HS-27A (cell line): ENCODE data around the gene PPAT.
A peak's percentile ranks its signal among the peaks of the same experiment; 100 is the strongest.

Experiments
- DNase-seq: peaks from one replicate; pipeline ENCODE4 v3.0.0-alpha.2; 2012; ENCODE audit warnings: low read depth, missing footprints

The PPAT gene

DNA sequence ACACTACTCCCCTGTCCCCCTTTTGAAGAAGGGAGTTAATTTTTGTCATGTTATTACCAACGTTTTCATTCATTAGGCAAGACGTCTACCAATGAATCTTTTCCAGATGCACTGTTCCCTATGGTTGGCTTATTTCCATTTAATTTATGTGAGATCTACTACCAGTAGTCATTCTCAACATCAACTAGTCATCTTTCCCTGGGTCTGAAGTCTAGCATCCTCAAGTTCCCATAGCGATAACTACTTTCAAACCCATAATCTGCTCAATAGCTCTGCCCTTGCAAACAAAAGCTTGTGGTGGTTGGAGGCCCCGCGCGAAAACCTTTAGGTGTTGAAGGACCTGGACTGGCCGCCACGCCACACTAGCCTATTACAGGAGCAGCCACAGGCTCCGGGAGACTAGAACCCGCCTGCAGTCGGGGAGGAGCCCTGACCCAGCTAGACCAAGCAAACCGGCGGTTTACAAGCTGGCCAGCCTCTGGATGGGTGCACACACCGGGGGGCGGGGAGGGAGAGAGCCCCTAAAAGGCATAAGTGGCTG, 746 bp downstream of the PPAT start:
- DNase-seq, result no peak

DNA sequence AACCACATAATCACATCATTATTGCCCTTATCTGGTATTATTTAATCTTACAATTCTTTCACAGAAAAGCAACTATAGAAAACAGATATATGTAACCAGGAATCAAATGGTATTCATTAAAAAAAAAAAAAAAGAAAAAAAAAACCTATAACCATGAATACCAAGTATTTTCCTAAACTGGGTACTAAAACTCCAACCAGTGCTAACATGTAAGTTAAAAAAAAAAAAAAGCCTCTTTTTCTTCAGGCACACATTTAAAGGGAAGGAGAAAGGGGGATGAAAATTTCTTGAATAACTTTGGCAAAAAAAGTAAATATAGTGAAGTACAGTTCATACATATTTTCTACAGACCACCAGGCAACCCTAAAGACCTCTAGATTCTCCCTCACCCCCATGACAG, 2.1 kb downstream of the PPAT start:
- DNase-seq, result no peak

DNA sequence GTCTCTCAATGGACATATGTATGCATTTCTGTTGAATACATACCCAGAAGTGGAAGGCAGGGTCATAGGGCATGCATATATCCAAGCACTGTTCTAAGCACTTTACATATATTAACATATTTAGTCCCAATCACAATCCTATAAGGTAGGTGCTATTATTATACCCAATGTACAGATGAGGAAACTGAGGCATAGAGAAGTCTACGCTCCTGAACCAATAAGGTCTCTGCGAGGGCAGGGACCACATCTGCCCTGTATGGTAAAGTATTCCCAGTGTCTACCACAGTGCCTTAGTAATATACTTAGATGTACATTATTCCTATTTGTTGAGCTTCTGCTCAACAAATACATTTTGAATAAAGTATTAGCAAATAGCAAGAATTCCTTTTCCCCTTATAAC, 5.2 kb downstream of the PPAT start:
- DNase-seq, result no peak

DNA sequence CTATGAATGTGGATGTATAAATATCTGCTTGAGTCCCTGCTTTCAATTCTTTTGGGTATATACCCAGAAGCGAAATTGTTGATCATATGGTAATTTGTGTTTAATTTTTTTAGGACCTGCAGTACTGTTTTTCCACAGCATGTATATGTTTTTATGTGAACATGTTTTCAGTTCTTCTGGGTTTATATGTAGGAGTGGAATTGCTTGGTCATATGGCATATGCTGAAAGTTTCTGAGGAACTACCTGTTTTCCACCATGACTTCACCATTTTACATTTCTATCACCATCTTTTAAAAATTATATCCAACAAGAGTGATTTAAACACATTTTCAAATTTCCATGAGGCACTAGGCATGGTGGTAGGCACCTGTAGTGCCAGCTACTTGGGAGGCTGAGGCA, 8.2 kb downstream of the PPAT start:
- no peak for DNase-seq

DNA sequence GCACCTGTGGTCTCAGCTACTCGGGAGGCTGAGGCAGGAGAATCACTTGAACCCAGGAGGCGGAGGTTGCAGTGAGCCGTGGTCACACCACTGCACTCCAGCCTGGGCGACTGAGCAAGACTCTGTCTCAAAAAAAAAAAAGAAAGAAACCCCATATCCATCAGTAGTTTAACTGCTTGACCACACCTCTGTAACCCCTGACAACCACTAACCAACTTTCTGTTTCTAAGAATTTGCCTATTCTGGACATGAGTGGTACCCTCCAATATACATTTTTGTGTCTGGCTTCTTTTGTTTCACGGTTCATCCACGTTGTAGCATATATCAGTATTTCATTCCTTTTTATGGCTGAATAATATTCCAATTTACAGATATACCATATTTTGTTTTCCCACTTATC, 9.1 kb downstream of the PPAT start:
- no peak for DNase-seq

DNA sequence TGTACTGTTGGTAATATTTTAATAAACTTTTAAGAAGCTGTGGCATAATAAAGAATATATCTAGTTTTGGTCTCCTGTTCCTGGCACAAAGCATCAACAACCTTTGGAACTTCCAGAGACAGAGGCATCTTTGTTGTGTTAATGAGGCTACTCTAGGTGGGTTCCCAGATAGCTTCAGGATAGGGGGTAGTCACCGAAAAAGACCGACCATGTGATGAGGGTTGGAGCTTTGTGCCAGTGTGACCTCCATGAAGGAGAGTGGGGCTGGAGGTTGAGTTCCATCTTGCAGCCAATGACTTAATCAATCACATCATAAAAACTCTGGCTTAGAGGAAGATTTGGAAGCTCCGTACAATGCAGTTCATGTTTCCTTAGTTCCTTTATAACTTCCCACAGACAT, 9.9 kb downstream of the PPAT start:
- DNase-seq, result no peak

DNA sequence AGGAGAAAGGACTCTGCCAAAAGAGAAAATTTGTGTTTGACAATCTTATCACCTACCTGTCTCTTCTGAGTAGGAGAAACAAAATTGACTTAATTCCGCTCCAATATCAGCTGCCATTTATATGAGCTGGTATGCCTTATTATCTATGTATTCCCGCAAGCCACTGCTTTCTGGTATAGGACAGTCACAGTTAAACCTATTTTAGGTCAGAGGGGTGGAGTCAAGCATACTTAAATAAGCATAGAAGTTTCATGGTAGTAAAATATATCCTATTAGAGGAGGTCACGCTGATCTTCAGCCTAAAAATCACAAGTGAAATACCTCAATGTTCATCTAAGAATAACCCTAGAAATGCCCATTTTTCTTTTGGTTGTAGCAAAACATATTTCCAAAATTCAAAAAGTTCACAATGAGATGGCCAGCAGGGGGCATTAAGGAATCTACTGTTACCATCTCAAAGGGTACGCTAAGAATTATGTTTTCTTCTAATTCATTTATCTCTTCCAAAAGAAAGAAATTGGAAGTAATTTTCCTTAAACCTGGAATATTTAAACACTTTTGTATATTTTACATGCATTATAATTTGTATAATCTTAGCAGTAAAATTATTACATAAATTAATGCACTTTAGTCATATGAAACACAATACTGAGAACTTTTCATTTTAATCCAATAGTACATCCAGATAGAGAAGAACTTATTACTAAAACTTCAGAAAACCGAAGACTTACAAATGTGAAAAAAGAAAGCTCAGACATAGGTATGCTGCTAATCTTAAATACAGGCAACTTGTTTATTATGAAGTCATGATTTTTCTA, 10.5 kb downstream of the PPAT start:
- no peak for DNase-seq

DNA sequence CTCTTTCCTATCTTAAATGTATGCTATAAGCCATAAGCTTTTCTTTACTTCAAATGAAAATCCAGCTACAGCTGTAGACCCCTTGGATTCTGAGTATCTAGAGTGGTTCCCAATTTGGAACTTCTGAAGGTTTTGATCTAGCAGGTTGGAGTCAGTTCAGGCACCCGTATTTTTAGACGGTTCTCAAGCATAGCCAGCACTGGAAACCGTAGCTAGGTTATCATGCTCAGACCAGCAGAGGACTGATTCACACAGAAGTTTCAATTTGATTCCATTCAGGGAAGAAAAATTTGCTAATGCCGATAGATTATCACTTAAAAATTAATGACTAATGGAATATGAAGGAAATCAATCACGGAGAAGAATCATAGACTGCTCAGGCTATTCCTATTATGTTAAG, 11.2 kb downstream of the PPAT start:
- DNase-seq, result no peak

DNA sequence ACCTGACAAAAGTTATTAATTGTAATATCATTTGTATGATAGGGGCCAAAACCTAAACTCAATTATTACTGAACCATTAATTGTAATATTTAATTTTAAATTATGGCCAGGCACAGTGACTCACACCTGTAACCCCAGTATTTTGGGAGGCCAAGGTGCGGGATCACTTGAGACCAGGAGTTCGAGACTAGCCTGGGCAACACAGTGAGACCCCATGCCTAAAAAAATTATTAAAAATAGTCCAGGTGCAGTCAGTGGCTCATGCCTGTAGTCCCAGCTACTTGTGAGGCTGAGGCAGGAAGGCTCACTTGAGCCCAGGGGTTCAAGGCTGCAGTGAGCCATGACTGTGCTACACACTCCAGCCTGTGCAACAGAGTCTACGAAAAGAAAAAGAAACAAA, 18.0 kb downstream of the PPAT start:
- DNase-seq, result no peak

DNA sequence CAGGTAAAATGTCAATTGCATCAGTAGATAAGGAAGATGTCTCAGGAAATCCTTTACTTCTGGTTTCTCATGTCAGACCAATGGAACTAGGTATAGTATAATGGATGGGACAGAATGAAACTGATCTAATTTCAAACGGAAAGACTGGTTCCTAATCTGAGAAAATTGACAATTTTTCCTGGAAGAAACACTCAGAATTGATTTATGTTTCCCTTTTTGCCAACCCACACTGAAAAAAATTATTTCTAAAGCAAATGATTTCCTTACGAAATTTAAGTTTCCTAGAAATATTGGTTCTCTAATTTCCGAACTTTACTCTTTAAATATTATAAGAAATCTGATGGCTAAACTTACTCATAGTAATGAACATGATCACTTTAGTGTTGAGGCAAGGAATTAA, 19.1 kb downstream of the PPAT start:
- no peak for DNase-seq

DNA sequence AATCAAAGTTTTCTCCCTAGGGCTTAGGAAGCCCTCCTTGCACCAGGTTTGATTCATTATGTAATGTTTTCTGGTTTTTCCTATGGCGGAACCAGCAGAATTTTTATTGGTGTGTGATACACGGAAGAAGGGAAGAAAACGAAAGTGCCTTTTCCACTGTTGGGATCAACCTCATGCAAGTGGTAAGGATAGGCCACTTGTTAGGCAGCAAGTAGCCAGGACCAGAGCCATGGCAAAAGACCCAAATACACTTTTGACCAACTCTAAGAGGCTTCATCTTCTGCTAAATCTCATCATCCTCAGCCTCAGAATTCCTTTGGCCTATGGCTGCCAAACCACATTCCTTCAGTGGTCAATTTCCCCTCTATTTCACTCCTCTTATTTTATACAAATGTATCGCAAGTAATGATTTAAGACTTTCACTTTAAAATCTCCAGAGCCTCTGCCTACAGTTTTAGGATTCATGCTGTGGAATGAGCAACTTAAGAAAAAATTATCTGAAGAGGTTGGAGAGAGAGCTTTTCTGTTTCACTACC, 21.2 kb downstream of the PPAT start:
- no peak for DNase-seq

DNA sequence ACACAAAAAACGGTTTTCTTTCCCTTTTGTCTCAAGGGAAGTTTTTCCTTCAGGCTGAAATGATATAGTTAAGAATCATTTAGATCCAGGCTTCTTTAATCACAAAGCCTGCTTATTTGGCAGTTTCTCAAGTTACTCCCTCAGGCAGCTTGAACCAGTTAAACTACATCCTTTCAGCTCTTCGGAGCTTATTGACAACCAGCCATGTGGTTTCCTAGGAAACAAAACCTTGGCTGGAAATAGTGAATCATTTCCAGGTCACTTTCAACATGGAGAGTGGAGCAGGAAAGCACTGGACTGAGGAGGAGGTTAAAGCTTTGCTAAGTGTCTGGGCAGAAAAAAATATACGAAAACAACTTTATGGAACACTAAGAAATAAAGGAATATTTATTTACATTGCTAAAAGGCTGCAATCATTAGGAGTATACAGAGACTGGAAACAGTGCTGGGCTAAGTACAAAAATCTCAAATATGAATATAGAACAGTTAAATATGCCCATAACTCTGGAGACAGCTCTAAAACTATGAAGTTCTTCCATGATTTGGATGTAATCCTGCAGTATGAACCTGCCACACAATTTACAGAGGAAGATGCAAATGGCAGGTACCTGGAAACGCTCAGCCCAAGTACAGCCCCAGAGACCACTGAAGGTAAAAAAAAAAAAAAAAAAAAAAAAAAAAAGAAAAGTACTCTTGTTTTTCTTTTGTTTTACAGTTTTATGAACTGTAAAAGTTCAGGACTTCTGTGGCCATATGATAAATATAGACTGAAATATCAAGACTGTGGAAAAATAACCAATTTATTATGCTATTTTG, 25.0 kb downstream of the PPAT start:
- DNase-seq, result peak; percentile 50

DNA sequence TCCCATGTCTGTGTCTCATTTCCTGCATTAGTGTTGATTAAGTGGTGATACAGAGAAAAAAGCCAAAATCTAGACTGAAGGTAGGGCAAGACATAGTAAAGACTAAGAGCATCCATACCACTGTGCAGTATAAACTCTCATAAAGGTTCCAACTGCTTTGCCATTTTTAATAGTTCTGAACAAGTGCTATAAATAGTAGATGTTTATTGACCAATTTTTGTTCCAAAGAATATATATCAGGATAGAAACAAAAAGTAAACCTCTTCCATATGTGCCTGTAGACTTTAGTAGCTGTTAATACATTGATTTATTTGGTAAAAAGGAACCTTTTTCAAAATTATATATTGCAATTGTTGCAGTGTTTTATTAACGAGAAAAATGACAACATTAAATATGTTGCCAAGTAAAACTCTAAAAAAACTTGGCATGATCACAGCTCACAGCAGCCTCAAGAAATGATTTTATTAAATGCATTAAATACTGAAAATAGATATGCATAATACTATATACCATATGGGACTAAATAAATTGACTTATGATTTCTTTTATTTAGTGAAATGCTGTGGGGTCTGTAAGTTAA, 25.8 kb downstream of the PPAT start:
- no peak for DNase-seq

DNA sequence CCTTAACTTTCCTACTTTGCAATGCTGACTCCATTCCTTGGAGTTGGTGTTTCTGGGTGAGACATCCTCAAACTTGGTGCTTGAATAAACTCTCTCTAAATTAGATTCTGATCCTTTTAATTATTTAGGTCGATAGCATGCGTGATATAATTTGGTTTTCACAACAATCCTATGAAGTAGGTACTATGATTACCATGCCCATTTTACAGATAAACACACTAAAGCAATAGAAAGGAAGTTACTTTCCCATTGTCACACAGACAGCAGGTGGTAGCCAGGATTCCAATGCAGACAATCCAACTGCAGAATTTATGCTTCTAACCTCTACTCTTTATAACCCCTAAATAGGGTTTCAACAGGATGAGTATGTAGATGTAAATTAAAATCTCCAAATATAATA, 26.4 kb downstream of the PPAT start:
- no peak for DNase-seq

DNA sequence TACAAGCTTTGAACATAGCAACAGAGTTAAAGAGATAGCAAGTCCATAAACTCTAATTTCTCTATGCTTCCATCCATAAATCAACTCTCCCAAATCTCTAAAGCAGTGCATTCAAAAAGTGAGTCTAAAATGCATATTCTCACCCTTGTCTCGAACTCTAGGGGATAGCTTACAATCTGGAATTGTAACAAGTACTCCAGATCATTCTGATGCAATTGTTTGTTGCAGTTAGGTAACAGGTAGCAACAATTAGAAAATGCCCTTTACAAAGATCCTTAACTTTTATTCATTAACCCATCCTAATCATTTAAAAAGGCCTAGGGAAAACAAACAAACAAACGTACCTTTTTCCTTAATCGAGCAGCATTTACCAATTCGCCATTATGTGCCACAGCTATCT, 29.3 kb downstream of the PPAT start:
- no peak for DNase-seq

DNA sequence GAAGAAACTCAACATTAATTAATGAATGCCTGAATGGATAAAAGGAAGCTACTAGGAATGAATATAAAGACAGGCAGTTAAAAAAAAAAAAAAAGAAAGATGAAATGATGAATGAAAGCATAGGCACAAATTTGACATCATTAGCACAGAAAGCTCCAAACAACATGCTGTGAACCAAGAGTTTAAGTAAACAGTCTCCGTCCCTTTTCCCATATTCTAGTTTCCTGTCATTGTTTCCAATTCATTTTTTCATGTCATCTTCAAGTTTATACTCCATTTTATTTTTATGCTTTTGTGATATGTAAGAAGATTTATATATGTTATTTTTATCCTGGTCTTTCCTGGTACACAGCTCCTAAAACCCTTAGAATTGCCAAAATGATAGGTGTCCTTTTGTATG, 30.4 kb downstream of the PPAT start:
- DNase-seq, result no peak

DNA sequence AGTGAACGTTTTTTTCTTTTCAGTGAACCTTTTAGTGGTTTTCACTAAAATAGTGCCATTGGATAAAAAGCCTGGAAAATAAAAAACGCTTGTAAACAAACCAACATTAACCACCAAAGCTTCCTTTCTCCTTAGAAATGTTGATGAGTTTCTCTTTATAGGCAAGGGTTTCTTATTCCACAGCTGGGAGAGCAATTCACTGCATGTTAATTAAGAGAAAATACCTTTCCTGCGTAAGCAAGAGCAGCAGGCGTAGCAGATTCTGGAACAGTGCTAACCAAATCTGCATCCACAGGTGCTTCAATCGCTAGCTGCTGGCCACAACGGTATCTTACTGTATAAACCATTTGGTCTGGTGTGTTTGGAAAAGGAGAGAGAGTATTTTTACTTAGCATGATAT, 34.9 kb downstream of the PPAT start:
- DNase-seq, result no peak

DNA sequence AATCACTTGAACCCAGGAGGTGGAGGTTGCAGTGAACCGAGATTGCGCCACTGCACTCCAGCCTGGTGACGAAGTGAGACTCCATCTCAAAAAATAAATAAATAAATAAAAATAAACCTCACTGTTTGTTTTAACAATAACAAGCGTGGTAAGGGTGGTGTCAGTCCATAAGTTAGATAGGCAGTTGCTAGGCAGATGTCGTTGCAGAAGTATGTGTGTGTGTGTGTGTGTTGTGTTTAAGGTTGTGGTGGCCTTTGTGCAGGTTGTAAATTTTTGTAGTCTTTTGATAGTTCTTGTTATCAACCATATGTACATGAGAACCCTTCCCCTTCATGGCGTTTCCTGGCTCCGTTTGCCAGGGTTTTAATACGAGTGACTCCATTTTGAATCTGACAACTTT, 44.1 kb downstream of the PPAT start:
- no peak for DNase-seq

DNA sequence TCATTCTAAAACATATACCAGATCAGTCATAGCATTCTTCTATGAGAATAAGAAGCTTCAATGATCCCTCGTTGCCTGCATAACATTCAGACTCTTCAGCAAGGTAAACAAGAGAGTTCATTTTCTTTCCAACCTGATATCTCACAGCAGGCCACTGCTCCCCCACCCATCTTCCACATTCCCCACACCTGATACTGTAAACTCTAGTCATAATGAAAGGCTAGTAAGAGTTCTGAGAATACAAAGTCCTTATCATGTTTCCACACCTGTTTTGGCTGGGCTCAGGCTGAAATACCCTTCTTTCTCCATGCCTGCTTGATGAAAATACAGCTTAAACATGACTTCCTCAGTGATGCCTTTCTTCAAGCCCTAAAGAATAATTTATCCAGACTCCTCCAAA, 45.9 kb downstream of the PPAT start:
- no peak for DNase-seq

DNA sequence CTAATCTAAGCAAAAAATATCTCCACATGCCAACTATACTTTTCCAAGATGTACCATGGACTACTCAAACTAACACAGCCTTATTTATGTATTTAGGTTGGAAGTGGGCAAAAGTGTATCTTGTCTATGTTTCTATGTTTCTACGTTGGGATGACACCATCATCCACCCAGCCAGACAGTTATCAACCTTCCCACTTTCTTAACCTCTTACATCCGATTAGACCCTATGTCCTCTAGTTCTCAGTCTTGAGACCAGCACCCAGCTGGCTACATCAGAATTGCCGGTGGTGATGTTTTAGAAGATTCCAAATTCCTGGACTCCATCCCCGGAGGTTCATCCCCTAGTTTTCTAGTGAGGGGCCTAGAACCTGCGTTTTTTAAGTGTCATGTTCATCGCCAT, 47.1 kb downstream of the PPAT start:
- DNase-seq, result no peak

DNA sequence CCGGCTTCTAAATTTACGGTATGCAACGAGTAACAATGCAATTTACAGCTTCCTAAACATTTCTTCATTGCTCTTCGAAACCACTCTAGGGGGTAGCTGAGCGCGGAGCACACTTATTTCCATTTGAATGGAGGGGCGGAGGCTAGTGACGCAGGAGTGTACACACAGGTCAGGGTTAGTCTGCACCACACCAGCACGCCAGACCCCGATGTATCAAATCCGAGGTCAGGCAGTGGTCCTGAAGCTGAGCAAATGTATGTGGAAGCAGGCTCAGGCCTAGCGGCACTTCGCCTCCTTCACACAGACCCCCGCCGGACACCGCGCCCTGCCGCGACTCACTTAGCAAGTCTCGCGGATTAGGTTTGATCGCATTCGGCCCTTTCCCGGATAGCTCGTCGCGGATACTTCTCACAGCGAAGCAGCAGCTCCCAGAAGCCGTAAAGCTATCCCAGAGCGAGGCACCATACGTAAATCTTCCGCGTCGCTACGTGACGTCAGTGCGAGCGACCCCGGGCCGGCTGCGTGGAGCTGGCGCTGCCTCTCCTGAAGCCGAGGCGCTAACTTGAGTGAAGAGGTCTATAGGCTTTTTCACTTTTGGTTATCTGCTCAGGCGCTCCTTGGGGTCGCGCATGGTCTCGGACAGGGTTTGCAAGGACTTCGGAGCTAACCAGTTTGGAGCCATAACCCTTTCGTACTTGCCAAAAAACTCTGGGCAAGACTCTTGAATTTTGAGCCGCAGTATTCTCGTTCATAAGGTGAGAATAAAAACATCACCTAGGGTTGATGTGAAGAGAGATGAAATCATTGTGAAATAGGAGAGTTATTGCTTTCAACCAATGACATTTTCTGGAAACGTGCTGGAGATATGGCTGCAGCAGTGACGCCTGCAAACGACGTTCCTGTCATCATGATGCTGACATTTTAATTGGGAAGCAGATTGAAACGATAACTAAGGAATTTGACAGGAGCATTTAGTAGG, 48.1 kb downstream of the PPAT start, which contains the start of gene AASDH:
Gene AASDH (minus strand): TSS at position 469 of the 979 bp plus-strand sequence. CDS start 3,192 bp downstream, outside the sequence.
- DNase-seq, result peak; percentile 91
